HG03280 (cell line): Measurements from ENCODE around the gene FAM24B.

Experiments used
- ATAC-seq: cut with Tn5 transposase; IDR thresholded peaks from one replicate; pipeline ENCODE4 v1.9.1; 2021; ENCODE audit warnings: mild to moderate bottlenecking, moderate library complexity; ENCODE audit not compliant: unreplicated experiment

FAM24B gene

DNA sequence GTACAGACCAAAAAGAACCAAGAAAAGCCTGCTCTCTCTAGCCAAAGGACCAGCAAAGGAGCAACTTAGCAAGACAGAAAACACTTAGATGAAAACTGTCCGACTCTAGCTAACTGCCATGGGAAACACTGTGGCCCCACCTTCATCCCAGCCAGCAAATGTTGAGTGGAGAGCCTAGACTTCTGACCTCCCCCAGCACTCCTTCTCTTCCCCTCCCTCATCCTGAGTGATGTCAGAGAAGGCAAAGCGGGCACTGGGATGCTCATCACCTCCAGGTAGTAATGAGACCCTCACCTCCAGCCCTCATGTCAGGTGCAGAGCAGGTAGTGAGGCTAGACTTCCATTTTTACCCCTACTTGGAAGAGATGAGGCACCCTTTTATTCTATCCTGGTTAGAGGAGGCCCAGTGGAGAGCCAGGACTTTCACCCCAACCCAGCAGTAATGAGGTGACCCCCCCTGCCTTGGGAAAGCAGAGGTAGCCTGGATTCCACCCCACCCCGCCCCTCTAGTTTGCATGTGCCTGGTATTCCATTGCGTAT, 50.6 kb downstream of the FAM24B start:
- no peak for ATAC-seq

DNA sequence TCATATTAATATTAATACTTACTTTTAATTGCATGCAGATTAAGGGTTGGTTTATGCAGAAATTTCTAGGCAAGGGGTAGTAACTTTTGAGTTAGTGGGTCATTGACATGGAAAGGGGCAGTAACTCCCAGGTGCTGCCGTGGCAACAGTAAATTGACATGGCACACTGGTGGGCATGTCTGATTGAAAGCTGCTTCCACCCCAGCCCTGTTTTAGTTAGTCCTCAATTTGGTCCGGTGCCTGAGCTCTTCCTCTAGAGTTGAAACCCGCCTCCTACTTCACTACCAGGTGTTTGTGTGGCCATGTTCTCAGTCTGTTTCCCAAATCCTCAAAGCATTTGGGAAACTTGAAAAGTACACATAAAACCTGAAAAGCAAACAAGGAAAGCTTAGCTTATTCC, 52.1 kb downstream of the FAM24B start:
- ATAC-seq = no peak

DNA sequence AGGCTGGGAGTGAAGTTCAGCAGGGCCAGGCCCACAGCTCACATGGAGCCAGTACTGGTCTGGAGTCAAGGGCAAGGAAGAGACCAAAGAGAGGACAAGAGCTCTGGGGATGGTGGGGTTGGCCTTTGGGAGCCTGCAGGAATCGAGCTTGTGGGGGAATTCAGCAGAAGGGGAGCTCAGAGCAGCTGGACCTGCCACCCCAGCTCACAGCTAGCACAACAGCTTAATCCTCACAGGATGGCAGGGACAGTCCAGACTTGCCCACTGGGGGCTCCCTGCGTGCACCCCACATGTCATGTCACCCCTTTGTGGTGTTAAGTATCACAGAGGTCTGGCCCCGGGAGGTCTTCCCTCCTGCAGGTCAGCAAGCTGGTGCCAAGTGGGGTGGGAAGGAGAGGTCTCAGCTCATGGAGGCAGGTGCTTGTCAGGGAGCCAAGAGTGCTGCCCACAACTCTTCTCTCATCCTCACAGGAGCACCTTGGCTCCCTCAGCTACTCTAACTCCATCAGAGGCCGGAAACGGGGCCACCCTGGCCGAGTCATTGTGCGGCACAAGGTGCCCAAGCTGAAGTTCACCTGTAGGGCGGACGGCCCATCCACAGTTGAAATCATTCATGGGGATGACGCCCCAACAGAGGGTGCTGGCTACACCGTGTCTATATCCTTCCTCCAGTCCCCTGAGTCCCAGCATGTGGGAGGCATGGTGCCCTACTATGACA, 56.2 kb downstream of the FAM24B start:
- ATAC-seq = no peak

DNA sequence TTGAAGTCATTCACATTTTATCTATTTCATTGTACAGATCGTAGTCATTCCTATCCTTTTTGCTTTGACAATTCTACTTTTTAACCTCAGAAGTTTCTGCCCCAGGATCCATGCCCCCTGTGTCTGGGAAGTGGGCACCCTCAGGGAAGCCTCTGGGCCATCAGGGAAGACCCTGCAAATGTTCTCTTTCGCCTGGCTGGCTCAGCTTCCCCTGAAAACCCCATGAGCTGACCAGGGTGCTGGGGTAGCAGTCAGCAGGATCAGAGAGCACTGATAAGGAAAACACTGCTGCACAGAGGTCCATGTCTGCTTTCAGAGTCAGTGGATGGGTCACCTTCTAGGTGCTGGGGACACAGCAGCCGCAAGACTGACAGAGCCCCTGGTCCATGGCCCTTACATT, 57.6 kb downstream of the FAM24B start:
- ATAC-seq = no peak

DNA sequence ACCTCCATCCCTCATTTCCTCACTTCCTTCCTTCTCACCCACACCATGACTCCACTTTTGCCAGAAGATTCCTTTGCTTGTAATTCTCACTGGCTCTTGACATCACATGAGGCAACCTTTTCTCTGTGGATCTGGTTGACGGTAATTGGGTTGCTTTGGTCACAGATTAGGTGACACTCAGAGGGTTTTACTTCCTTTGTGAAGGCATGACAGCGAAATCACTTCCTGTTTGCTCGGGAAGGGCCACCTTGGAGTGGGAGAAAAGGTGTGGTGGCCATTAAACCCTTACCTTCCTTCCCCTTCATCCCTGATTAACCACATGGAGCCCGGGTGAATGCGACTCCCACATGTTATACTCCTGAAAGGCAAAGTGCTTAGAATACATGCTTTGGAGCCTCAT, 63.9 kb downstream of the FAM24B start:
- ATAC-seq = no peak

DNA sequence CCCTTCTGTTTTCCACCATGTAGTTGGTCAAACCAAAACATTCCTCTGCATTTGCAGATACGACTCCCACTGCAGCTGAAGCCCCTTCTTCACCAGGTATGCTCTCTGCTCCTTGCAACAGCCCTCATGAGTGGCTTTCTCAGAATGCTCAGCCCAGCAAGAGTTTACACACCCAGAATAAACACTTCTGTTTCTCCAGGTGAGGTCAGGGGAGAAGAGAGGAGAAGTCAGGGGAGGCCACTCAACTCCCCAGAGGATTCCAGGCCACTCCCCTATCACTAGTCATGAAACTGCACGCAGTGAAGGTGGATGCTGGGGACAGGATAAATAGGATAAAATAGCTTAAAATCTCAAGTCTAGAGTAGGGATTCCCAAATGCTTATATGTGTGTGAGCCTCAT, 64.9 kb downstream of the FAM24B start:
- ATAC-seq = no peak

DNA sequence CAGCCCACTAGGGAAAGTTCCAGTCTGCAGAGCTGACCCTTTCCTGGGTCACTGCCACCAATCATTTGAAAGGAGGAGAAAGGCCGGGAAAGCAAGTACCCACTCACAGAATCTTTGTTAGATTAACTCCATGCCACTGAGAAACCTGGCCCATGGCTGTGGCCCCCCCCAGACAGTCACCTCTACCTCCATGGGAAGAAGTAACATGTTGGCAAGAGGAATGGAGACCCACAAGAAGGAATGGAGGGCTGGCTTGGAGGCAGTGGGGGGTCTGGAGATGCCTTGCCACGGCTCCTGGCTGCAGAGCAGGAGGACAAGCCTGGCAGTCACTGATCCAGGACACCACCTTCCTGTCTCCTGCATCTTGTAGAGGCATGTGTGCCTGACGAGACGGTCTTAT, 66.6 kb downstream of the FAM24B start:
- no peak for ATAC-seq

DNA sequence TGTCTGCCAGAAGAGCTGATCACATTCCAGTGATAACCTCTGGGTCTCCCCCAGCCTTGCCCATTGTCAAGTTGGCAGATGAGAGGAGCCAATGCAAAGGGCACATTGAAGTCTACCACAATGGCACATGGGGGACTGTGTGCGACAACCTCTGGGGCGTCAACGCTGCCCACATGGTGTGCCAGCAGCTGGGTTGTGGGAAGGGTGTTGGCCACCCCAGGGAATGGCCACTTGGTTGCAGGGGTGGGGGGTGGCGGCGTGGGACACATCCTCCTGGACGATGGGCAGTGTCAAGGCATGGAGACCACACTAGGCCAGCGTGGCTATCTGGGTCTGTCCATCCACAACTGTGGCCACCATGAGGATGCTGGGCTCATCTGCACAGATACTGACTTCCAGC, 77.1 kb downstream of the FAM24B start:
- no peak for ATAC-seq
